WTC11 (cell line): Measurements from ENCODE around the gene KDM5B. TPM values are rescaled to one million over a fixed set of nuclear protein-coding genes. Genes with fewer than 3 reads are reported as not detected.
"Not testable (repeated sequence)": the region's sequence is repeated elsewhere in the genome, so short reads cannot be mapped to it uniquely, and the experiment has no call there.

Experiments used
- ATAC-seq: fragments of 200-7000 bp; cut with Tn5 transposase; 2 replicates; pipeline ENCODE4 v1.10.0; 2021; ENCODE audit warnings: mild to moderate bottlenecking, moderate library complexity
- CTCF ChIA-PET: fragments of 300-600 bp; sonication (Branson Sonifier 250); formaldehyde crosslinking; loops from one replicate; lab custom pipeline; 2021; ENCODE audit warnings: antibody characterized with exemption; lab: Charles Lee
- POLR2A ChIA-PET: fragments of 350-600 bp; sonication (Branson Sonifier 250); formaldehyde crosslinking; loops from one replicate; lab custom pipeline; 2021; ENCODE audit warnings: antibody characterized with exemption; lab: Charles Lee
- DNase-seq: peaks from one replicate; pipeline ENCODE4 v3.0.0; 2021; ENCODE audit warnings: low spot score
- H3K27ac Mint-ChIP-seq: 2 replicates; pipeline ENCODE4 v1.8.0; 2021; ENCODE audit warnings: mixed read lengths
- H3K27me3 Mint-ChIP-seq: 2 replicates; pipeline ENCODE4 v1.8.0; 2021; ENCODE audit warnings: low read depth, mild to moderate bottlenecking, moderate library complexity, mixed read lengths
- H3K36me3 Mint-ChIP-seq: 2 replicates; pipeline ENCODE4 v1.8.0; 2021; ENCODE audit warnings: mixed read lengths
- H3K4me1 Mint-ChIP-seq: 2 replicates; pipeline ENCODE4 v1.8.0; 2022; ENCODE audit warnings: mixed read lengths
- H3K4me3 Mint-ChIP-seq: 2 replicates; pipeline ENCODE4 v1.8.0; 2021; ENCODE audit warnings: mild to moderate bottlenecking, moderate library complexity, mixed read lengths
- H3K9me3 Mint-ChIP-seq: 2 replicates; pipeline ENCODE4 v1.8.0; 2021; ENCODE audit warnings: mixed read lengths
- AR ChIP-seq: fragments of 250-450 bp; sonication (Bioruptor Pico); IDR thresholded peaks from 2 replicates; pipeline ENCODE4 v1.9.0; 2021; ENCODE audit warnings: mild to moderate bottlenecking
- E2F1 ChIP-seq: sonication (generic); formaldehyde crosslinking; IDR thresholded peaks from 2 replicates; pipeline ENCODE4 v1.8.0; 2022; ENCODE audit warnings: mild to moderate bottlenecking, missing genetic modification reagents
- ESRRA ChIP-seq: sonication (generic); formaldehyde crosslinking; IDR thresholded peaks from 2 replicates; pipeline ENCODE4 v1.8.1; 2022; ENCODE audit warnings: mild to moderate bottlenecking, missing genetic modification reagents, borderline replicate concordance
- FOXP1 ChIP-seq: sonication (generic); formaldehyde crosslinking; IDR thresholded peaks from 2 replicates; pipeline ENCODE4 v1.8.0; 2022; ENCODE audit warnings: missing genetic modification reagents, mild to moderate bottlenecking, moderate library complexity, borderline replicate concordance
- HMGA2 ChIP-seq: fragments of 250-450 bp; sonication (Bioruptor Pico); IDR thresholded peaks from 2 replicates; pipeline ENCODE4 v1.4.0; 2021; ENCODE audit warnings: mild to moderate bottlenecking, moderate library complexity
- NR2C2 ChIP-seq: sonication (generic); formaldehyde crosslinking; IDR thresholded peaks from 2 replicates; pipeline ENCODE4 v1.8.0; 2022; ENCODE audit warnings: mild to moderate bottlenecking, missing genetic modification reagents
- PREB ChIP-seq: sonication (generic); formaldehyde crosslinking; IDR thresholded peaks from 2 replicates; pipeline ENCODE4 v1.8.1; 2022; ENCODE audit warnings: mild to moderate bottlenecking, missing genetic modification reagents, moderate library complexity, borderline replicate concordance
- TEAD4 ChIP-seq: sonication (generic); formaldehyde crosslinking; IDR thresholded peaks from 2 replicates; pipeline ENCODE4 v1.8.0; 2022; ENCODE audit warnings: mild to moderate bottlenecking, missing genetic modification reagents
- ZMAT4 ChIP-seq: fragments of 250-450 bp; sonication (Bioruptor Pico); IDR thresholded peaks from 2 replicates; pipeline ENCODE4 v1.9.0; 2021; ENCODE audit warnings: mild to moderate bottlenecking
- ZNF138 ChIP-seq: sonication (generic); formaldehyde crosslinking; conservative IDR thresholded peaks from 2 replicates; pipeline ENCODE4 v1.8.1; 2022; ENCODE audit warnings: mild to moderate bottlenecking, moderate library complexity, missing genetic modification reagents
- ZNF232 ChIP-seq: sonication (generic); formaldehyde crosslinking; IDR thresholded peaks from 2 replicates; pipeline ENCODE4 v1.8.0; 2022; ENCODE audit warnings: mild to moderate bottlenecking, missing genetic modification reagents
- total RNA-seq: library from RNA; stranded (reverse); gene quantifications from 3 replicates; pipeline ENCODE4 v1.2.3, GENCODE V29; 2021
- TF ChIP-seq, protein P1 (sequence below): sonication (generic); formaldehyde crosslinking; IDR thresholded peaks from 2 replicates; pipeline ENCODE4 v1.8.0; 2022; ENCODE audit warnings: missing genetic modification reagents
- TF ChIP-seq, protein P2 (sequence below): sonication (generic); formaldehyde crosslinking; IDR thresholded peaks from 2 replicates; pipeline ENCODE4 v1.8.0; 2022; ENCODE audit warnings: mild to moderate bottlenecking, missing genetic modification reagents
- TF ChIP-seq, protein P3 (sequence below): sonication (generic); formaldehyde crosslinking; IDR thresholded peaks from 2 replicates; pipeline ENCODE4 v1.8.1; 2022; ENCODE audit warnings: low read depth, mild to moderate bottlenecking, moderate library complexity, missing genetic modification reagents, borderline replicate concordance
- TF ChIP-seq, protein P4 (sequence below): sonication (generic); formaldehyde crosslinking; conservative IDR thresholded peaks from 2 replicates; pipeline ENCODE4 v1.8.1; 2022; ENCODE audit warnings: mild to moderate bottlenecking, missing genetic modification reagents

Gene KDM5B
- total RNA-seq, 1 experiment from 2014 or later = 222 TPM

DNA sequence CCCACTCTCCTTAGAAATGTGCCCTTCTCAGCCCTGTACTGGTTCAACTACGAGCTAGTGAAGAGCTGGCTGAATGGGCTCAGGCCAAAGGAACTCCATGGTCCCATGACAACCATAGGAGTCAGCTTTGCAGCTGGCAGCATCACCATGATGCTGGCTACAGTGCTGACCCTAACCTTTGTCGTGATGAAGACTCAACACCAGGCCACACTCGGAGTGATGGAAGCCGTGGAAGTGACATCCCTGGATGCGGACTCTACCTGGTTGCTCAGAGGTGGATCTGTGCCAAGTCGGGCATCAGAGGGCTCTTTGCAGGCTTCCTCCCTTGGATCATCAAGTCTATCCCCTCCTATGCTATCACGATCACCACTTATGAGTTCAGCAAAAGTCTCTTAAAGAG, 11.6 kb downstream of the KDM5B start:
- ATAC-seq (no peak; the same call in 1 of the 2 replicates), DNase-seq (no peak)
- H3K4me3 Mint-ChIP-seq = no peak overlapping the region
- no peaks in the 10 kb centered on the region for H3K9me3 Mint-ChIP-seq
- ChIA-PET CTCF (no interaction called here), POLR2A (no interaction called here)
- H3K27ac Mint-ChIP-seq = no peak overlapping the region
- TF ChIP-seq, protein P1, sequence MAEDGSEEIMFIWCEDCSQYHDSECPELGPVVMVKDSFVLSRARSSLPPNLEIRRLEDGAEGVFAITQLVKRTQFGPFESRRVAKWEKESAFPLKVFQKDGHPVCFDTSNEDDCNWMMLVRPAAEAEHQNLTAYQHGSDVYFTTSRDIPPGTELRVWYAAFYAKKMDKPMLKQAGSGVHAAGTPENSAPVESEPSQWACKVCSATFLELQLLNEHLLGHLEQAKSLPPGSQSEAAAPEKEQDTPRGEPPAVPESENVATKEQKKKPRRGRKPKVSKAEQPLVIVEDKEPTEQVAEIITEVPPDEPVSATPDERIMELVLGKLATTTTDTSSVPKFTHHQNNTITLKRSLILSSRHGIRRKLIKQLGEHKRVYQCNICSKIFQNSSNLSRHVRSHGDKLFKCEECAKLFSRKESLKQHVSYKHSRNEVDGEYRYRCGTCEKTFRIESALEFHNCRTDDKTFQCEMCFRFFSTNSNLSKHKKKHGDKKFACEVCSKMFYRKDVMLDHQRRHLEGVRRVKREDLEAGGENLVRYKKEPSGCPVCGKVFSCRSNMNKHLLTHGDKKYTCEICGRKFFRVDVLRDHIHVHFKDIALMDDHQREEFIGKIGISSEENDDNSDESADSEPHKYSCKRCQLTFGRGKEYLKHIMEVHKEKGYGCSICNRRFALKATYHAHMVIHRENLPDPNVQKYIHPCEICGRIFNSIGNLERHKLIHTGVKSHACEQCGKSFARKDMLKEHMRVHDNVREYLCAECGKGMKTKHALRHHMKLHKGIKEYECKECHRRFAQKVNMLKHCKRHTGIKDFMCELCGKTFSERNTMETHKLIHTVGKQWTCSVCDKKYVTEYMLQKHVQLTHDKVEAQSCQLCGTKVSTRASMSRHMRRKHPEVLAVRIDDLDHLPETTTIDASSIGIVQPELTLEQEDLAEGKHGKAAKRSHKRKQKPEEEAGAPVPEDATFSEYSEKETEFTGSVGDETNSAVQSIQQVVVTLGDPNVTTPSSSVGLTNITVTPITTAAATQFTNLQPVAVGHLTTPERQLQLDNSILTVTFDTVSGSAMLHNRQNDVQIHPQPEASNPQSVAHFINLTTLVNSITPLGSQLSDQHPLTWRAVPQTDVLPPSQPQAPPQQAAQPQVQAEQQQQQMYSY (CRISPR knock-in tag) = peak; percentile 66
- TF ChIP-seq TEAD4 (CRISPR knock-in tag) = no peak
- H3K27me3 Mint-ChIP-seq = no peaks in the 10 kb centered on the region
- peaks cover 59% of the 10 kb centered on the region for H3K4me1 Mint-ChIP-seq
- peaks cover 7% of the 10 kb centered on the region for H3K36me3 Mint-ChIP-seq

GRCh38 chr1:202794931-202795330, 13.3 kb downstream of the KDM5B start:
- CTCF ChIA-PET = interaction anchor here (0.5 kb wide), 1 partner anchor 132 kb away, joined by 4 read pairs; the partner anchor contains the start of gene KLHL12

DNA sequence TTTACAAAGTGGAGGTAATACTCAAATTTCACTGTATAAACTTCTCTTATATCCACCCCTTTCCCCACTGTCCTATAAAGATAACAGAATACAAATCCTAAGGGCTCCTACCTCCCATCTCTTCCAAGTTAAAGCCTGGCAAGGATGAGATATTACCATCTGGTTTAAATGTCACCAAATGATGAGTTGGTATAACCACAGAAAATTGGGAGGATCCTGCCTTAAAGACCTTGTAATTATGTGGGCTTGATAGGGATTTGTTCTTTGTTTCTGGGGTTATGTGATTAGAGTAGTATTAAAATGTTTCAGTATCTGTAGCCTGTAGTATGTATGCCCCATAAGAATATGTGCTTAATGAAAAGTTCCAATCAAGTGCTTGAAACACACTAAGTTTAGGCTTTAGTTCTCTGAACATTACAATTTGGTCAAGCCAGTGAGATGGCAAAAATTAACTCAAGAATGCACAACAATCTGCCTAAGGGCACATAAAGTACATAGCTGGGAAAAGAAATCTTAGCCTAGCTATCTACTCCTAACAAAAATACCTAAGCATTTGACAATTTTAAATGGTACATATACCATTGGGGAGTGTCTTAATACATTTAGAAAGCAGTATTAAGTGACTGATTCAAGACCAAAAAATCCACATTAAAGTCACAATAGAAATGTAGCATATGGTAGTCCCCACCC, 14.0 kb downstream of the KDM5B start:
- ChIA-PET CTCF (interaction anchor here (0.5 kb wide), 1 partner anchor 133 kb away, joined by 4 read pairs; the partner anchor contains the start of gene KLHL12), POLR2A (no interaction called here)
- DNase-seq (no peak), ATAC-seq (no peak)
- Mint-ChIP-seq H3K27me3 (no peaks in the 10 kb centered on the region), H3K36me3 (no peaks in the 10 kb centered on the region), H3K4me1 (peaks cover 63% of the 10 kb centered on the region), H3K9me3 (no peaks in the 10 kb centered on the region), H3K27ac (peak overlapping the region; percentile 37; the same call in 1 of the 2 replicates), H3K4me3 (no peak overlapping the region)
- TF ChIP-seq ZMAT4 (CRISPR knock-in tag) (no peak), E2F1 (no peak), PREB (CRISPR knock-in tag) (no peak), ZNF232 (CRISPR knock-in tag) (no peak), AR (CRISPR knock-in tag) (no peak), FOXP1 (no peak), NR2C2 (CRISPR knock-in tag) (no peak), ZNF138 (no peak), ESRRA (CRISPR knock-in tag) (no peak), HMGA2 (CRISPR knock-in tag) (no peak)
- TF ChIP-seq, protein P2, sequence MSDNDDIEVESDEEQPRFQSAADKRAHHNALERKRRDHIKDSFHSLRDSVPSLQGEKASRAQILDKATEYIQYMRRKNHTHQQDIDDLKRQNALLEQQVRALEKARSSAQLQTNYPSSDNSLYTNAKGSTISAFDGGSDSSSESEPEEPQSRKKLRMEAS (CRISPR knock-in tag) = no peak
- TF ChIP-seq, protein P3, sequence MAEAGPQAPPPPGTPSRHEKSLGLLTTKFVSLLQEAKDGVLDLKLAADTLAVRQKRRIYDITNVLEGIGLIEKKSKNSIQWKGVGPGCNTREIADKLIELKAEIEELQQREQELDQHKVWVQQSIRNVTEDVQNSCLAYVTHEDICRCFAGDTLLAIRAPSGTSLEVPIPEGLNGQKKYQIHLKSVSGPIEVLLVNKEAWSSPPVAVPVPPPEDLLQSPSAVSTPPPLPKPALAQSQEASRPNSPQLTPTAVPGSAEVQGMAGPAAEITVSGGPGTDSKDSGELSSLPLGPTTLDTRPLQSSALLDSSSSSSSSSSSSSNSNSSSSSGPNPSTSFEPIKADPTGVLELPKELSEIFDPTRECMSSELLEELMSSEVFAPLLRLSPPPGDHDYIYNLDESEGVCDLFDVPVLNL (CRISPR knock-in tag) = no peak
- TF ChIP-seq, protein P4, sequence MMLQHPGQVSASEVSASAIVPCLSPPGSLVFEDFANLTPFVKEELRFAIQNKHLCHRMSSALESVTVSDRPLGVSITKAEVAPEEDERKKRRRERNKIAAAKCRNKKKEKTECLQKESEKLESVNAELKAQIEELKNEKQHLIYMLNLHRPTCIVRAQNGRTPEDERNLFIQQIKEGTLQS (CRISPR knock-in tag) = no peak

More at GRCh38 chr1:202794931-202795330, 13.3 kb downstream of the KDM5B start:
- not testable (repeated sequence) for DNase-seq, ATAC-seq, H3K27ac Mint-ChIP-seq, H3K36me3 Mint-ChIP-seq, H3K27me3 Mint-ChIP-seq, H3K4me3 Mint-ChIP-seq, H3K9me3 Mint-ChIP-seq
- POLR2A ChIA-PET = interaction anchor here (0.6 kb wide), 1 partner anchor 90 kb away, joined by 4 read pairs; no protein-coding TSS in a partner anchor
- H3K4me1 Mint-ChIP-seq = peaks cover 58% of the 10 kb centered on the region
